CD8-positive, alpha-beta memory T cell (primary cell): ENCODE measurements around the gene CACNA2D2. TPM values are rescaled to one million over a fixed set of nuclear protein-coding genes. Genes with fewer than 3 reads are reported as not detected.

Source experiments
- CTCF ChIA-PET: fragments of 350-600 bp; sonication (Branson Sonifier 250); formaldehyde crosslinking; loops from one replicate; lab custom pipeline; 2021; ENCODE audit warnings: antibody characterized with exemption; lab: Charles Lee
- POLR2A ChIA-PET: fragments of 350-600 bp; sonication (Branson Sonifier 250); formaldehyde crosslinking; loops from one replicate; lab custom pipeline; 2021; ENCODE audit warnings: antibody characterized with exemption; lab: Charles Lee
- DNase-seq, 5 donors: peaks; one replicate each; pipeline versions ENCODE4 v3.0.0 to v3.0.0-alpha.2; 2020 to 2022; ENCODE audit warnings: mixed read lengths in 1 of 5
- H3K27ac ChIP-seq: one replicate; pipeline ENCODE4 v1.7.0; 2013; ENCODE audit warnings: low read depth, mild to moderate bottlenecking, low read length, moderate library complexity
- H3K27me3 ChIP-seq: 2 replicates; pipeline ENCODE4 v1.7.0; 2013; ENCODE audit warnings: low read length, mild to moderate bottlenecking; ENCODE audit not compliant: insufficient read depth, poor library complexity, severe bottlenecking
- H3K36me3 ChIP-seq: 2 replicates; pipeline ENCODE4 v1.7.0; 2013; ENCODE audit warnings: mild to moderate bottlenecking, low read length, moderate library complexity; ENCODE audit not compliant: insufficient read depth
- H3K4me1 ChIP-seq: 2 replicates; pipeline ENCODE4 v1.7.0; 2013; ENCODE audit warnings: mild to moderate bottlenecking, low read length, moderate library complexity; ENCODE audit not compliant: insufficient read depth
- H3K4me3 ChIP-seq: 2 replicates; pipeline ENCODE4 v1.7.0; 2013; ENCODE audit warnings: mild to moderate bottlenecking, low read length
- H3K9me3 ChIP-seq: 2 replicates; pipeline ENCODE4 v1.7.0; 2013; ENCODE audit warnings: mild to moderate bottlenecking, low read length
- H3K27ac Mint-ChIP-seq, 8 donors: one replicate each; pipeline ENCODE4 v1.8.0; 2020 to 2021; ENCODE audit warnings: mixed read lengths in 8 of 8, mild to moderate bottlenecking in 6 of 8, inconsistent platforms in 3 of 8, moderate library complexity in 3 of 8
- H3K27me3 Mint-ChIP-seq, 2 donors: one replicate each; pipeline ENCODE4 v1.8.0; 2020 to 2021; ENCODE audit warnings: mixed read lengths in 2 of 2, mild to moderate bottlenecking in 1 of 2, moderate library complexity in 1 of 2
- H3K36me3 Mint-ChIP-seq, 3 donors: one replicate each; pipeline ENCODE4 v1.8.0; 2020 to 2021; ENCODE audit warnings: mixed read lengths in 3 of 3, inconsistent platforms in 1 of 3, mild to moderate bottlenecking in 1 of 3
- H3K4me1 Mint-ChIP-seq, 3 donors: one replicate each; pipeline ENCODE4 v1.8.0; 2020 to 2021; ENCODE audit warnings: mixed read lengths in 3 of 3, inconsistent platforms in 1 of 3, mild to moderate bottlenecking in 1 of 3
- H3K4me3 Mint-ChIP-seq, 7 donors: one replicate each; pipeline ENCODE4 v1.8.0; 2020 to 2021; ENCODE audit warnings: mixed read lengths in 7 of 7, mild to moderate bottlenecking in 6 of 7, moderate library complexity in 4 of 7, inconsistent platforms in 2 of 7
- H3K9me3 Mint-ChIP-seq, 5 donors: one replicate each; pipeline ENCODE4 v1.8.0; 2020 to 2022; ENCODE audit warnings: mixed read lengths in 5 of 5, mild to moderate bottlenecking in 3 of 5, moderate library complexity in 2 of 5, inconsistent platforms in 1 of 5
- polyA plus RNA-seq: library from polyadenylated mRNA; unstranded; fragments of 300-500 nt; fragmentation: Illumina TruSeq; gene quantifications from one replicate; pipeline ENCODE4 v1.2.3, GENCODE V29; 2021
- total RNA-seq, 2 experiments: library from RNA; stranded (reverse); gene quantifications; one replicate each; pipeline ENCODE4 v1.2.3, GENCODE V29; 2021

The CACNA2D2 gene
- total and polyA plus RNA-seq, 3 experiments from 2014 or later, result 0.73 to 2.6 (median 1.1) TPM

GRCh38 chr3:50416736-50417636 lies 86.4 kb downstream of the CACNA2D2 start:
- CTCF ChIA-PET, result no interaction called here
- no peak overlapping the region for H3K27ac ChIP-seq

DNA sequence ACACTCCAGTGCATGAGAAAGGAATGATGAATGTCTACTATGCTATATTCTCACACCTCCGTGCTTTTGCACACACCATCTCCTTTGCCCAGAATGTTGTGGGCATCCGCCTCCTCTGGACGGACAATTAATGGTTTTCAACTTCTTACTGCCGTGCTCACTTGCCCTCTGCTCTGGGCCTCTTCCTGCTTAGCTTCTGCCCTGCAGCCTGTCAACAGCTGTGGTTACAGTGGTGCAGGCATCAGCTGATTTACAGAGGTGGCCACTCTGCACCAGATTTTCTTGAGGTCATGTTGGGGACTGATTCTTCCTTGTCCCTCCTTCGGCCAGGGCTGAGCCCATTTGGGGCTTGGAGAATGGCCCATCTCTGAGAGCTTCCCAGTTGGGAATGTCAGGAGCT lies 87.6 kb downstream of the CACNA2D2 start:
- H3K36me3 Mint-ChIP-seq, result no peaks in the 10 kb centered on the region
- no peak for DNase-seq
- no peaks in the 10 kb centered on the region for H3K36me3 ChIP-seq
- no peak overlapping the region for H3K4me3 ChIP-seq
- no peak overlapping the region for H3K4me3 Mint-ChIP-seq
- H3K27ac ChIP-seq, result no peak overlapping the region
- peaks cover 9 to 17% (median 15%) of the 10 kb centered on the region in 3 donors for H3K4me1 Mint-ChIP-seq
- H3K27ac Mint-ChIP-seq, result peak overlapping the region in 7 of 8 donors; percentile 20 to 80 (median 42)
- H3K9me3 ChIP-seq, result no peaks in the 10 kb centered on the region
- H3K27me3 Mint-ChIP-seq, result peaks cover 3 to 5% of the 10 kb centered on the region in 2 donors
- CTCF ChIA-PET, result no interaction called here
- H3K4me1 ChIP-seq, result no peaks in the 10 kb centered on the region
- H3K9me3 Mint-ChIP-seq, result no peaks in the 10 kb centered on the region
- POLR2A ChIA-PET, result no interaction called here
- H3K27me3 ChIP-seq, result no peaks in the 10 kb centered on the region

More at GRCh38 chr3:50416736-50417636, 86.4 kb downstream of the CACNA2D2 start:
- DNase-seq, result no peak
- H3K4me3 Mint-ChIP-seq, result peak overlapping the region in 1 of 7 donors; percentile 59
- Histone ChIP-seq H3K27me3 (no peaks in the 10 kb centered on the region), H3K9me3 (no peaks in the 10 kb centered on the region), H3K4me1 (no peaks in the 10 kb centered on the region), H3K36me3 (no peaks in the 10 kb centered on the region), H3K4me3 (no peak overlapping the region)
- no peaks in the 10 kb centered on the region for H3K36me3 Mint-ChIP-seq
- H3K27me3 Mint-ChIP-seq, result peaks cover 3 to 4% of the 10 kb centered on the region in 2 donors
- H3K9me3 Mint-ChIP-seq, result no peaks in the 10 kb centered on the region
- H3K4me1 Mint-ChIP-seq, result peaks cover 9 to 17% (median 15%) of the 10 kb centered on the region in 3 donors
- POLR2A ChIA-PET, result no interaction called here
- H3K27ac Mint-ChIP-seq, result peak overlapping the region in 2 of 8 donors; percentile 42 to 65

DNA sequence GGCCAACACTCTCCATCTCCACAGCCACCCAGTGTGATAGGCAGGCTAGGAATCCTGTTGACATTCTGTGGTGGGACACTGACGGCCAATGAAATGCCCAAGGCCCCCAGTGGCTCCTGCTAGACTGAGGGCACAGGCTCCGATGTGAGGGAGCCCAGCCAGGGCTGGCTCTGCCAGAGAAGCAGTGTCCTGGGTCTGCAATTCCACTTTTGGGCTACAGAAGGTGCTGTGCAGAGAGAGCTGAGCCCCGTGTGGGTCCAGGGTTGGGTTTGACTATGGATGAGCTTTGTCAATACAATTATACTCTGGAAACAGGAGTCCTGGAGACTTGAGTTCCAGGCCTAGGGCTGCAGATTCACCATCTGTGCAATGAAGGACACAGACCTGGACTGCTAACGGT lies 88.4 kb downstream of the CACNA2D2 start:
- no peak overlapping the region for H3K4me3 ChIP-seq
- H3K27me3 ChIP-seq, result no peaks in the 10 kb centered on the region
- Mint-ChIP-seq H3K27me3 (peaks cover 3 to 5% of the 10 kb centered on the region in 2 donors), H3K4me1 (peaks cover 9 to 17% (median 15%) of the 10 kb centered on the region in 3 donors), H3K27ac (no peak overlapping the region), H3K9me3 (no peaks in the 10 kb centered on the region), H3K36me3 (peaks cover 0 to 2% (median 0%) of the 10 kb centered on the region in 3 donors), H3K4me3 (no peak overlapping the region)
- H3K4me1 ChIP-seq, result no peaks in the 10 kb centered on the region
- no peak overlapping the region for H3K27ac ChIP-seq
- no peaks in the 10 kb centered on the region for H3K36me3 ChIP-seq
- CTCF ChIA-PET, result no interaction called here
- H3K9me3 ChIP-seq, result no peaks in the 10 kb centered on the region
- no peak for DNase-seq
- POLR2A ChIA-PET, result no interaction called here

DNA sequence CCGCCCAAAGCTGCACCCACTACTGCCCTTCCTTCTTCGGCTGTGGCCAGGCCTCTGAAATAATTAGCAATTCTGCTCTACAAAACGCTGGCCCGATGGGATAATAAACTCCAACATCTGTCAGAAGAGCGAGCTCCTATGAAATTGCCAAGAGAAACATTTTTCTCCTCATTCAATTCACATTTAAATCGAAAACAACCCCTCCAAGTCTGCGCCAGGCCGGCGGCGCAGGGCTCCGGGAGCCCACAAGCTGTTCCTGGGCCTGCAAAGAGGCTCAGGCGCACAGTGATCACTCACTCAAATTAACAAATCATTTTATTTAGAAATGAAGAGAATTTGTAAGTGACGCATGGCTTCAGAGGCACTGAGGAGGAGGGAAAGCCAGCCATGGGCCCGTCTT lies 88.8 kb downstream of the CACNA2D2 start:
- H3K36me3 Mint-ChIP-seq, result peaks cover 0 to 2% (median 0%) of the 10 kb centered on the region in 3 donors
- no peak overlapping the region for H3K27ac Mint-ChIP-seq
- peaks cover 9 to 17% (median 15%) of the 10 kb centered on the region in 3 donors for H3K4me1 Mint-ChIP-seq
- no peaks in the 10 kb centered on the region for H3K9me3 Mint-ChIP-seq
- Histone ChIP-seq H3K4me3 (no peak overlapping the region), H3K36me3 (no peaks in the 10 kb centered on the region), H3K27me3 (no peaks in the 10 kb centered on the region), H3K9me3 (no peaks in the 10 kb centered on the region), H3K27ac (no peak overlapping the region), H3K4me1 (no peaks in the 10 kb centered on the region)
- CTCF ChIA-PET, result no interaction called here
- POLR2A ChIA-PET, result no interaction called here
- H3K27me3 Mint-ChIP-seq, result peaks cover 3 to 5% of the 10 kb centered on the region in 2 donors
- H3K4me3 Mint-ChIP-seq, result no peak overlapping the region
- DNase-seq, result no peak

- Histone ChIP-seq H3K9me3 (no peaks in the 10 kb centered on the region), H3K4me1 (no peaks in the 10 kb centered on the region), H3K27ac (no peak overlapping the region), H3K4me3 (no peak overlapping the region), H3K27me3 (no peaks in the 10 kb centered on the region), H3K36me3 (no peaks in the 10 kb centered on the region)
- ChIA-PET CTCF (interaction anchor here (1.6 kb wide), 1 partner anchor 65 kb away, joined by 4 read pairs; no protein-coding TSS in a partner anchor), POLR2A (no interaction called here)
- Mint-ChIP-seq H3K9me3 (no peaks in the 10 kb centered on the region), H3K27ac (no peak overlapping the region), H3K4me1 (peaks cover 9 to 15% (median 13%) of the 10 kb centered on the region in 3 donors), H3K27me3 (peaks cover 2 to 5% of the 10 kb centered on the region in 2 donors), H3K4me3 (no peak overlapping the region), H3K36me3 (peaks cover 0 to 2% (median 0%) of the 10 kb centered on the region in 3 donors)
- no peak for DNase-seq
These were observed 91.1 kb downstream of the CACNA2D2 start for GRCh38 chr3:50412231-50412754.

DNA sequence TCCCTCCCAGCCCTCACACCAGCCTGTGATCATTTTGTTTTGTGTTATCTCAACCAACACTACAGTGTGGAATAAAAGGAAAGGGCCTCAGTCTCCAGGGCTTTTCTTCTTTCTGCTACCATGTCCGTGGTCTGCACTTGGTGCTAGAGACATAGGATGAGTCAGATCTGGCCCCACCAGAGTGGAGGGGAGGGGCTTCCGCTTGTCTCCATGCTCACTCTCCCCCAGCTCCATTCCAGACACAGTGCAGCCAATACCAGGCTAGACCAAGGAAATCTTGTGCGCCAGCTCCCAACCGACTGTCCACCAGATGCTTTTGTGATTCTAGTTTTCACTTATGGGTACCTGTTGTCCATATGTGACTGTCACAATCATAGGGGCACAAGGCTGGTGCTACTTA lies 92.2 kb downstream of the CACNA2D2 start:
- no peak for DNase-seq
- Mint-ChIP-seq H3K27ac (peak overlapping the region in 1 of 8 donors; percentile 17), H3K36me3 (peaks cover 0 to 2% (median 0%) of the 10 kb centered on the region in 3 donors), H3K4me1 (peaks cover 7 to 8% (median 7%) of the 10 kb centered on the region in 3 donors), H3K9me3 (no peaks in the 10 kb centered on the region), H3K4me3 (no peak overlapping the region), H3K27me3 (peaks cover 2 to 9% of the 10 kb centered on the region in 2 donors)
- POLR2A ChIA-PET, result no interaction called here
- CTCF ChIA-PET, result interaction anchor here (1.6 kb wide), 1 partner anchor 64 kb away, joined by 4 read pairs; no protein-coding TSS in a partner anchor
- Histone ChIP-seq H3K4me3 (no peak overlapping the region), H3K9me3 (no peaks in the 10 kb centered on the region), H3K4me1 (no peaks in the 10 kb centered on the region), H3K27ac (no peak overlapping the region), H3K27me3 (no peaks in the 10 kb centered on the region), H3K36me3 (no peaks in the 10 kb centered on the region)

- no peak for DNase-seq
- no peaks in the 10 kb centered on the region for H3K27me3 ChIP-seq
- H3K4me3 Mint-ChIP-seq, result no peak overlapping the region
- no peaks in the 10 kb centered on the region for H3K4me1 ChIP-seq
- CTCF ChIA-PET, result interaction anchor here (1.6 kb wide), 1 partner anchor 63 kb away, joined by 4 read pairs; no protein-coding TSS in a partner anchor
- peaks cover 2 to 9% of the 10 kb centered on the region in 2 donors for H3K27me3 Mint-ChIP-seq
- H3K9me3 Mint-ChIP-seq, result no peaks in the 10 kb centered on the region
- no peak overlapping the region for H3K4me3 ChIP-seq
- H3K36me3 Mint-ChIP-seq, result peaks cover 0 to 2% (median 0%) of the 10 kb centered on the region in 3 donors
- no peak overlapping the region for H3K27ac ChIP-seq
- H3K9me3 ChIP-seq, result no peaks in the 10 kb centered on the region
- POLR2A ChIA-PET, result no interaction called here
- peak overlapping the region in 1 of 8 donors; percentile 8 for H3K27ac Mint-ChIP-seq
- H3K36me3 ChIP-seq, result no peaks in the 10 kb centered on the region
- H3K4me1 Mint-ChIP-seq, result peaks cover 2% of the 10 kb centered on the region in 3 donors
These were observed 92.8 kb downstream of the CACNA2D2 start for GRCh38 chr3:50410608-50411139.
